Panc1 (cell line): ENCODE data around the gene AAK1. TPM values are rescaled to one million over a fixed set of nuclear protein-coding genes. Genes with fewer than 3 reads are reported as not detected.

Experiments
- ATAC-seq: fragments of 200-7000 bp; cut with Tn5 transposase; 2 replicates; pipeline ENCODE4 v1.9.1; 2020; ENCODE audit warnings: mild to moderate bottlenecking, moderate library complexity
- BruUV-seq: library from RNA; stranded (reverse); fragments of 400-500 nt; replicated peaks from 2 replicates; lab custom pipeline; 2021; lab: Mats Ljungman, UMichigan
- CTCF ChIA-PET: fragments of 300-600 bp; sonication (Branson Sonifier 250); formaldehyde crosslinking; loops from one replicate; lab custom pipeline; 2022; ENCODE audit warnings: antibody characterized with exemption; lab: Charles Lee
- POLR2A ChIA-PET: fragments of 300-600 bp; sonication (Branson Sonifier 250); formaldehyde crosslinking; loops from one replicate; lab custom pipeline; 2022; ENCODE audit warnings: antibody characterized with exemption; lab: Charles Lee
- DNase-seq: peaks from one replicate; pipeline ENCODE4 v3.0.0-alpha.2; 2010; ENCODE audit warnings: low read depth, low spot score
- H3K27ac ChIP-seq: 2 replicates; pipeline ENCODE4 v1.5.1; 2011; ENCODE audit warnings: mild to moderate bottlenecking, low read length, inconsistent platforms
- H3K27me3 ChIP-seq: fragments of 200-500 bp; sonication (Bioruptor generic); 2 replicates; pipeline ENCODE4 v1.6.0; 2014; ENCODE audit warnings: low read length, inconsistent platforms; ENCODE audit not compliant: control insufficient read depth, insufficient read depth
- H3K36me3 ChIP-seq: fragments of 200-500 bp; sonication (Bioruptor generic); 2 replicates; pipeline ENCODE4 v1.5.1; 2014; ENCODE audit warnings: inconsistent platforms, mild to moderate bottlenecking, low read length, moderate library complexity; ENCODE audit not compliant: control insufficient read depth, insufficient read depth
- H3K4me1 ChIP-seq: 2 replicates; pipeline ENCODE4 v1.5.1; 2011; ENCODE audit warnings: inconsistent platforms, mild to moderate bottlenecking, low read length, moderate library complexity; ENCODE audit not compliant: control insufficient read depth, insufficient read depth
- H3K4me3 ChIP-seq, 2 experiments: 2 replicates each; pipeline ENCODE4 v1.5.1; 2011 to 2012; ENCODE audit warnings: low read depth in 2 of 2, low read length in 2 of 2, mild to moderate bottlenecking in 2 of 2, inconsistent platforms in 1 of 2, moderate library complexity in 1 of 2
- H3K9me3 ChIP-seq: fragments of 200-500 bp; sonication (Bioruptor generic); 2 replicates; pipeline ENCODE4 v1.5.1; 2014; ENCODE audit warnings: low read depth, mild to moderate bottlenecking, inconsistent platforms, low read length, moderate library complexity; ENCODE audit not compliant: control insufficient read depth, insufficient read depth
- CTCF ChIP-seq: fragments of 450-650 bp; IDR thresholded peaks from 2 replicates; pipeline ENCODE4 v1.5.1; 2017; ENCODE audit warnings: mild to moderate bottlenecking
- POLR2AphosphoS5 ChIP-seq: IDR thresholded peaks from 2 replicates; pipeline ENCODE4 v1.6.1; 2012; ENCODE audit warnings: mild to moderate bottlenecking, low read depth, low read length, moderate library complexity
- REST ChIP-seq, 2 experiments: IDR thresholded peaks; 2 replicates each; pipeline ENCODE4 v1.6.1; 2011 to 2012; ENCODE audit warnings: low read depth in 2 of 2, control low read depth in 1 of 2, low read length in 1 of 2, mild to moderate bottlenecking in 1 of 2, moderate library complexity in 1 of 2; ENCODE audit not compliant: insufficient read depth in 1 of 2
- SIN3A ChIP-seq: IDR thresholded peaks from 2 replicates; pipeline ENCODE4 v1.6.1; 2012; ENCODE audit warnings: low read depth, mild to moderate bottlenecking, low read length, moderate library complexity, borderline replicate concordance; ENCODE audit not compliant: insufficient read depth
- TCF7L2 ChIP-seq: IDR thresholded peaks from 2 replicates; pipeline ENCODE4 v1.6.1; 2011; ENCODE audit warnings: mild to moderate bottlenecking, low read depth, low read length, inconsistent platforms
- in situ Hi-C: cut with HindIII; loops from 2 replicates; pipeline ENCODE4 v1.10.0; 2016; ENCODE audit warnings: low sequenced_read_pairs, low pct_unique_long_range_greater_than_20kb
- intact Hi-C: fragments of 100-400 bp; cut with micrococcal nuclease; formaldehyde crosslinking; loops from one replicate; pipeline ENCODE4 v1.10.0; 2022; ENCODE audit not compliant: unreplicated experiment
- total RNA-seq: library from RNA; stranded (reverse); gene quantifications from one replicate; pipeline ENCODE4 v1.2.1, GENCODE V29; 2021; ENCODE audit not compliant: unreplicated experiment

The AAK1 gene
- total RNA-seq, 1 experiment from 2014 or later = 123 TPM

DNA sequence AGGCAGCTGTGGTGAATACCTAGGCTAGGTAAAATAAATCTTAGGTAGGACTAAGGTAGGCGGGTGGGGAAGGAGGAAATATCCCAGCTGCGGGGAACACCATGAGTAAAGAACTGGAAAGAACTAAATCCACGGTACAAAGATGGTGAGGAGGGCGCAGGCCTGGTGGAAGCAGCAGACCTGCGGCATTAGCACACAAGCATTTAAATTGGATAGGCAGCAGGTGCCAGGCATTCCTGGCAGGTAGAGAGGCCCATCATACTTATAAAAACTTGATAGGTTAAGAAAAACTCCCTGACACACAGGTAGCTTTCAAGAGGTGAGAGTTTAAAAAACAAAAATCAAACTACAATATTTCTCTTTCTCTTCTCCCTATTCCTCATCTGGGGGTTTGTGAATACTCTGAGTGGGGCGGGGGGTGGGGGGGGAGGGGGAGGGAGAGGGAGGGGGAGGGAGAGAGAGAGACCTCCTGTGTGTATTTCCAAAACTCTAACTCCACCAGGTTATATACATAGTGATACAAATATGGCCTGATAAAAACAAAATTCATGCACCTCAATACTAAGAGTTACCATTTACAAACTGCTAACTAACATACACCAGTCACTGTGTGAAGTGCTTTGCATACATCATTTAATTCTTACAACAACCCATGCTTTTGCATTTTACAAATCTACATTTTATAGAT lies 13.5 kb downstream of the AAK1 start:
- H3K4me3 ChIP-seq = no peak overlapping the region
- in situ Hi-C loops = no loop called here
- peaks cover 11% of the 10 kb centered on the region for H3K4me1 ChIP-seq
- intact Hi-C loops = loop anchor here (10.0 kb wide), 1 partner anchor 65 kb away; no protein-coding TSS in a partner anchor
- ChIA-PET POLR2A (no interaction called here), CTCF (no interaction called here)
- H3K9me3 ChIP-seq = no peaks in the 10 kb centered on the region
- no peak for TF ChIP-seq CTCF
- TF ChIP-seq REST (IDR thresholded peaks at IDR 0.05; ENCODE audit: insufficient read depth in 1 of 2, low read depth in 2 of 2, low read length in 1 of 2) = no peak
- TF ChIP-seq TCF7L2 = no peak
- no peak for TF ChIP-seq SIN3A
- no peak for TF ChIP-seq POLR2AphosphoS5
- H3K27me3 ChIP-seq = no peaks in the 10 kb centered on the region
- DNase-seq (no peak), ATAC-seq (no peak)
- no peak overlapping the region for H3K27ac ChIP-seq
- BruUV-seq = no TSS peak
- H3K36me3 ChIP-seq = no peaks in the 10 kb centered on the region

- CTCF ChIA-PET = interaction anchor here (0.6 kb wide), 1 partner anchor 77 kb away, joined by 3 read pairs; no protein-coding TSS in a partner anchor
- POLR2A ChIA-PET = interaction anchor here (0.5 kb wide), 1 partner anchor 35 kb away, joined by 5 read pairs; no protein-coding TSS in a partner anchor
- BruUV-seq = no TSS peak
- Histone ChIP-seq H3K36me3 (no peaks in the 10 kb centered on the region), H3K9me3 (no peaks in the 10 kb centered on the region), H3K27me3 (no peaks in the 10 kb centered on the region), H3K27ac (no peak overlapping the region), H3K4me1 (peaks cover 18% of the 10 kb centered on the region), H3K4me3 (no peak overlapping the region)
- no peak for DNase-seq
- in situ Hi-C loops (no loop called here), intact Hi-C loops (no loop called here)
- TF ChIP-seq REST (IDR thresholded peaks at IDR 0.05; ENCODE audit: insufficient read depth in 1 of 2, low read depth in 2 of 2, low read length in 1 of 2) (no peak), TCF7L2 (no peak), POLR2AphosphoS5 (no peak), SIN3A (no peak), CTCF (no peak)
- ATAC-seq = no peak
These were observed 15.1 kb downstream of the AAK1 start for GRCh38 chr2:69628325-69629021.
